Measurements from ENCODE around the gene FAM50A. TPM values are rescaled to one million over a fixed set of nuclear protein-coding genes. Genes with fewer than 3 reads are reported as not detected.

The FAM50A gene
- polyA plus RNA-seq, 1 experiment: 69.0 TPM

- peaks cover 6% of the 10 kb centered on the region; the same call in 1 of the 2 replicates for H3K9me3 ChIP-seq (ENCODE audit: control insufficient read depth, insufficient read depth, low read length)
- CTCF ChIA-PET: no interaction called here
- no peak for DNase-seq (ENCODE audit: low read depth, low spot score)
- POLR2A ChIA-PET: no interaction called here
- TF ChIP-seq CTCF (IDR thresholded peaks at IDR 0.05; ENCODE audit: low read depth, low read length): no peak
- H3K4me3 ChIP-seq (ENCODE audit: low read depth, low read length): no peak overlapping the region
- H3K27ac ChIP-seq (ENCODE audit: low read depth, low read length): no peak overlapping the region
- no peaks in the 10 kb centered on the region for H3K27me3 ChIP-seq (ENCODE audit: control insufficient read depth, insufficient read depth, low read length)
These were observed 39.4 kb downstream of the FAM50A start for GRCh38 chrX:154483325-154483724.

- Histone ChIP-seq H3K27me3 (ENCODE audit: control insufficient read depth, insufficient read depth, low read length) (no peaks in the 10 kb centered on the region), H3K27ac (ENCODE audit: low read depth, low read length) (no peak overlapping the region), H3K9me3 (ENCODE audit: control insufficient read depth, insufficient read depth, low read length) (no peaks in the 10 kb centered on the region), H3K4me3 (ENCODE audit: low read depth, low read length) (no peak overlapping the region)
- no peak for DNase-seq (ENCODE audit: low read depth, low spot score)
- POLR2A ChIA-PET: no interaction called here
- CTCF ChIA-PET: no interaction called here
- no peak for TF ChIP-seq CTCF (IDR thresholded peaks at IDR 0.05; ENCODE audit: low read depth, low read length)
These were observed 40.6 kb downstream of the FAM50A start for GRCh38 chrX:154484255-154485149.

- Histone ChIP-seq H3K9me3 (ENCODE audit: control insufficient read depth, insufficient read depth, low read length) (no peaks in the 10 kb centered on the region), H3K4me3 (ENCODE audit: low read depth, low read length) (peak overlapping the region; percentile 64), H3K27me3 (ENCODE audit: control insufficient read depth, insufficient read depth, low read length) (no peaks in the 10 kb centered on the region), H3K27ac (ENCODE audit: low read depth, low read length) (no peak overlapping the region)
- CTCF ChIA-PET: no interaction called here
- POLR2A ChIA-PET: interaction anchor here (0.6 kb wide), 1 partner anchor 120 kb away, joined by 3 read pairs; no protein-coding TSS in a partner anchor
- DNase-seq (ENCODE audit: low read depth, low spot score): no peak
- TF ChIP-seq CTCF (IDR thresholded peaks at IDR 0.05; ENCODE audit: low read depth, low read length): no peak
These were observed 41.5 kb downstream of the FAM50A start for GRCh38 chrX:154485150-154486051.

- ChIA-PET CTCF (interaction anchor here (0.6 kb wide), 1 partner anchor 19 kb away, joined by 4 read pairs; no protein-coding TSS in a partner anchor), POLR2A (no interaction called here)
- Histone ChIP-seq H3K27me3 (ENCODE audit: control insufficient read depth, insufficient read depth, low read length) (no peaks in the 10 kb centered on the region), H3K9me3 (ENCODE audit: control insufficient read depth, insufficient read depth, low read length) (no peaks in the 10 kb centered on the region), H3K4me3 (ENCODE audit: low read depth, low read length) (peak overlapping the region; percentile 64), H3K27ac (ENCODE audit: low read depth, low read length) (no peak overlapping the region)
- TF ChIP-seq CTCF (IDR thresholded peaks at IDR 0.05; ENCODE audit: low read depth, low read length): no peak
- no peak for DNase-seq (ENCODE audit: low read depth, low spot score)
These were observed 42.1 kb downstream of the FAM50A start for GRCh38 chrX:154486052-154486395.

Measured in AG04450 (cell line).